Muscle of leg (tissue), 11 donors: ENCODE results near the gene SPO11. TPM values are rescaled to one million over a fixed set of nuclear protein-coding genes. Genes with fewer than 3 reads are reported as not detected.
A peak's percentile ranks its signal among the peaks of the same experiment; 100 is the strongest.

ENCODE experiments used
- DNase-seq: peaks from one replicate; pipeline ENCODE4 v3.0.0; 2013
- H3K27ac ChIP-seq: one replicate; pipeline ENCODE4 v1.5.1; 2013; ENCODE audit warnings: mild to moderate bottlenecking, low read length, control low read depth
- H3K27me3 ChIP-seq: one replicate; pipeline ENCODE4 v1.6.1; 2013; ENCODE audit warnings: low read length; ENCODE audit not compliant: control insufficient read depth, insufficient read depth
- H3K36me3 ChIP-seq: one replicate; pipeline ENCODE4 v1.6.1; 2013; ENCODE audit warnings: low read length; ENCODE audit not compliant: control insufficient read depth, insufficient read depth
- H3K4me1 ChIP-seq: one replicate; pipeline ENCODE4 v1.6.1; 2013; ENCODE audit warnings: low read length; ENCODE audit not compliant: control insufficient read depth, insufficient read depth
- H3K4me3 ChIP-seq: one replicate; pipeline ENCODE4 v1.5.1; 2013; ENCODE audit warnings: low read length, control low read depth
- H3K9me3 ChIP-seq: replicated peaks from 2 replicates; pipeline ENCODE4 v1.6.1; 2013; ENCODE audit warnings: low read depth, low read length; ENCODE audit not compliant: control insufficient read depth
- WGBS: methylation state at CpG from one replicate; pipeline ENCODE4 v1.1.5; 2013; ENCODE audit warnings: missing lambda C conversion rate; ENCODE audit not compliant: insufficient coverage; 5-methylcytosine and 5-hydroxymethylcytosine counted together
- polyA plus RNA-seq, 8 donors: library from polyadenylated mRNA; unstranded; fragments of 120-200 nt; gene quantifications; one replicate each; pipeline versions ENCODE4 v1.2.1 to v1.2.3, GENCODE V29; 2013; ENCODE audit warnings: inconsistent platforms in 1 of 8, low replicate concordance in 1 of 8; ENCODE audit not compliant: insufficient read length in 8 of 8, insufficient read depth in 1 of 8
- total RNA-seq: library from RNA; stranded (reverse); fragments of 120-200 nt; gene quantifications from one replicate; pipeline ENCODE4 v1.2.4, GENCODE V29; 2013

Gene SPO11
- total and polyA plus RNA-seq, 9 donors: not detected

DNA sequence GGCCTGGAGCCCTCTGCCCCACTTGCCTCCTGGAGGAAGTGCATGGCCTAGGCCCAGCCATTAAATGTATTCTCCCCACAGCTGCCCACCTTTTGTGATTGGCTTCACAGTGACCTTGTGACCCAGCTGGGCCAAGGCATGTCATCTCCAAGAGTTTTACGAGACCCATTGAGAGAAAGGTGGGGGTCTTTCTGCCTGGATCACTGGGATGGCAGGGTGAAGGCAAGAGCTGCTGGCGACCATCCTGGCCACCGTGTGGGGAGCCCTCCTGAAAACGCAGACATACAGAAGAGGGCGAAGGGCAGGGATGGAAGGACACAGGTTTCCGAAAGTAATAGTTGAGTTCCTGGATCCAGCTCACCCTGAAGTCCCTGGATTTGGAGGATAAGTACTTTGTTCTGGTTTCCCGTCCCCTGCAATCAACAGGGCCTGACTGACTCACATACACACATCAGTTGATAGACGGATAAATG lies 12.3 kb upstream of the SPO11 start:
- H3K27ac ChIP-seq: no peak overlapping the region
- H3K27me3 ChIP-seq: peaks cover 18% of the 10 kb centered on the region
- no peak overlapping the region for H3K4me3 ChIP-seq
- no peaks in the 10 kb centered on the region for H3K36me3 ChIP-seq
- peaks cover 4% of the 10 kb centered on the region for H3K4me1 ChIP-seq
- no peak for DNase-seq
- WGBS: 70% methylated on average over 3 of the region's 8 CpGs
- no peaks in the 10 kb centered on the region for H3K9me3 ChIP-seq

DNA sequence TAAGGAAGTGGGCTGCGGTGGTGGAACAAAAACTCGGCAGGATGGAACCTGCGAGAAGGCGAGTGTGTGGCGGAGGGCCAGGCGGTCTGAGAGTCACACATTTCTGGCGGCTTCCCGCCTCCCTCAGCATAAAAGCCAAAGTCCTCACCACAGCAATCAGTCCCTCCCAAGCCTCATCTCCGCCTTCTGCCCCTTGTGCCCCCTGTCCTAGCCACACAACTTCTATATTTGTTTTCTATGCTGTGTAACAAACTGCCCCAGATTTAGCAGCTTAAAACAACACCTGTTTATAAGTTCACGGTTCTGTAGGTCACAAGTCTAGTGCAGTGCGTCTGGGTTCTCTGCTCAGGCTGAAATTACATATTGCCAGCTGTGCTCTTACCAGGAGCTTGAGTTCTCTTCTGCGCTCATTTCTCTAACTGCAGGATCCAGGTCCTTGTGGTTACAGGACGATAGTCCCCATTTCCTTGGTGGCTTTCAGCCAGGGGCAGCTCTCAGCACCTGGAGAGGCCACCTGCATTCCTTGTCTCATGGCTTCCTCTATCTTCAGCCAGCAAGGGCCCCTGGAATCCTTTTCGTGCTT lies 11.7 kb upstream of the SPO11 start:
- H3K36me3 ChIP-seq: no peaks in the 10 kb centered on the region
- peaks cover 4% of the 10 kb centered on the region for H3K4me1 ChIP-seq
- H3K4me3 ChIP-seq: no peak overlapping the region
- no peak for DNase-seq
- WGBS: 63% methylated on average over 14 of the region's 14 CpGs
- no peaks in the 10 kb centered on the region for H3K9me3 ChIP-seq
- H3K27ac ChIP-seq: no peak overlapping the region
- peaks cover 22% of the 10 kb centered on the region for H3K27me3 ChIP-seq

DNA sequence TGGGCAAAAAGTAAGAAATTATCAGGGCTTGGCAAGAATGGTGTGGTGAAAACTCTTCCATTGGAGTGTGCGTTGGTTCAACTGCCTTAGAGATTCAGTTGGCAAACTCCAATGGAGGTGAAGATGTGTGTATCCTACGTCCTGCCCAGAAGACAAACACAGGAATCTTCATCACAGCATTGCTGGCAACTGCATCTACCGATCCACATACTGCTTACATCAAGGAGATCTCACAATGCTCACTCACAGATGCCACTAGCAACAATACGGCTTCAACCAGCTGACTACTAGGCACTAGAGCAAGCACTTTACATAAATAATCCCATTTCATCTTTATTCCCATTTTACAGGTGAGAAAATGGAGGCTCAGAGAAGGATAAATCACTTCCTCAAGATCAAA lies 10.0 kb upstream of the SPO11 start:
- no peaks in the 10 kb centered on the region for H3K36me3 ChIP-seq
- peaks cover 21% of the 10 kb centered on the region for H3K27me3 ChIP-seq
- 100% methylated on average over 1 of the region's 4 CpGs for WGBS

DNA sequence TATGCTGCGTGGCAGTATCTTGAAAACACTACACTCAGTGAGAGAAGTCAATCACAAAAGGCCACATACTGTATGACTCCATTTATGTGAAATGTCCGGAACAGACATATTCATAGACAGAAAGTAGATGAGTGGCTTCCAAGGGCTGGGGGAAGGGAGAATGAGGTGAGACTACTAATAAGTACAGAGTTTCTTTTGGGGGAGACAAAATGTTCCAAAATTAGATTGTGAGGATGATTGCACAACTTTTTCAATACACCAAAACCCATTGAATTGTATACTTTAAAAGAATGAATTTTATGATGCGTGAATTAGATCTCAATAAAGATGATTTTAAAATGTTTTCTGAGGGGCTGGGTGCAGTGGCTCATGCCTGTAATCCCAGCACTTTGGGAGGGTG lies 9.2 kb upstream of the SPO11 start:
- DNase-seq: no peak
- no CpG with 5 or more reads among the region's 3 CpGs for WGBS
- H3K36me3 ChIP-seq: no peaks in the 10 kb centered on the region
- H3K4me3 ChIP-seq: no peak overlapping the region
- H3K27me3 ChIP-seq: peaks cover 25% of the 10 kb centered on the region
- H3K4me1 ChIP-seq: peaks cover 6% of the 10 kb centered on the region
- no peak overlapping the region for H3K27ac ChIP-seq
- no peaks in the 10 kb centered on the region for H3K9me3 ChIP-seq

More for the DNA sequence above, 10.0 kb upstream of the SPO11 start:
- no peak overlapping the region for H3K27ac ChIP-seq
- H3K9me3 ChIP-seq: no peaks in the 10 kb centered on the region
- no peak overlapping the region for H3K4me3 ChIP-seq
- H3K4me1 ChIP-seq: peaks cover 6% of the 10 kb centered on the region
- no peak for DNase-seq

DNA sequence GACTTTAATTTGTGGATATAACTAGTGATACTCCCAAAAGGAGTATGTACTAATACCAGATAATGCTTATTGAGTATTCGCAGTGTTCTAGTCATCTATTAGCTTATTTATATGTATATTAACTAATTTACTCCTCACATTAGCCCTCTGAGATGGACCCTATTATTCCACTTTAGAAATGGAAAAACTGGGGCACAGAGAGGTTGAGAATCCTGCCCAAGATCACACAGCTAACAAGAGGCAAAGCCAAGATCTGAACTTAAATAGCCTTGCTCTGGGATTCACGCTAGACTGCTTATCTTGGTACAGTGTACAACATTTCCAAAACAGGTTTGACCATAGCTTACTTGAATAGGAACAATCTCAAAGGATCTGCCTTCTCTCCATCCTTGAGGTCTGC lies 8.5 kb upstream of the SPO11 start:
- Histone ChIP-seq H3K4me1 (peaks cover 3% of the 10 kb centered on the region), H3K27ac (no peak overlapping the region), H3K27me3 (peaks cover 27% of the 10 kb centered on the region), H3K36me3 (no peaks in the 10 kb centered on the region), H3K4me3 (no peak overlapping the region), H3K9me3 (no peaks in the 10 kb centered on the region)
- WGBS: 83% methylated on average over 1 of the region's 2 CpGs
- no peak for DNase-seq

DNA sequence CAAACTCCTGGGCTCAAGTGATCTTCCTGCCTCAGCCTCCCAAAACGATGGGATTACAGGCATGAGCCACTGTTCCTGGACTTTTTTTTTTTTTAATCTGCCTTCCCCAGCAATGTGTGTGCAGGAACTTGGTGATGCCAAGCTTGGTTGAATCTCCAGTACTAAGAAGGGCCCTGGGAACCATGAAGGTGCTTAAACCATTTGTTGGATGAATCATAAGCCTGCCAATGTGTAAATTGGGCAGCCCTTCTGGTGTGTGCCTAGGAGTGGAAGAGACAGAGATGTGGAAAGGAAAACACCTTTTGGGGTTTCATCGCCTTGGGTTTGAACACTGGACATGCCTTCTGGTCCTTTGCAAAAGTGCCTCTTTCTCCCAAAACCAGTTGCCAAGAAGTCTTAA lies 7.1 kb upstream of the SPO11 start:
- H3K27me3 ChIP-seq: peaks cover 33% of the 10 kb centered on the region
- 40% methylated on average over 1 of the region's 2 CpGs for WGBS

DNA sequence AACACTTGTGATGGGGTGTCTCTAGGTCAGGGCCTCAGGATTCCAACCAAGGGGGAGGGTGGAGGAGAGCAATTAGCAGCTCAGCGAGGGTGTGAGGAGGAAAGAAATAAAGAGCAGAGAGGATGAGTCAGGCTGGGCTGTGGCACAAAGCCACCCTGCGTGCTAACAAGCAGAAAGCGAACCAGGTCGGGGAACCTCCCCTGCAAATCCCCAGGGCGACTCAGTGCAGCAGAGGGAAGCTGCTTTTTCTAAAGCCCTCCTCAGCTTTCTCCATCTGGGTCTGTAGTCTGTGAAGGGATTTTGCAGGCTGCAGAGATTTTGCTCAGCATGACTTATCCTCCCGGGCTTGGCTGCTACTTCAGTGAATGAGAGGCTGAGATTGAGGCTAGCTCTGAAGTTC lies 6.6 kb upstream of the SPO11 start:
- no peaks in the 10 kb centered on the region for H3K9me3 ChIP-seq
- peaks cover 3% of the 10 kb centered on the region for H3K4me1 ChIP-seq
- WGBS: 6% methylated on average over 3 of the region's 6 CpGs
- DNase-seq: peak; percentile 35
- H3K27me3 ChIP-seq: peaks cover 34% of the 10 kb centered on the region
- H3K36me3 ChIP-seq: no peaks in the 10 kb centered on the region
- H3K4me3 ChIP-seq: no peak overlapping the region
- no peak overlapping the region for H3K27ac ChIP-seq

More for the DNA sequence above, 7.1 kb upstream of the SPO11 start:
- Histone ChIP-seq H3K9me3 (no peaks in the 10 kb centered on the region), H3K4me1 (peaks cover 3% of the 10 kb centered on the region), H3K4me3 (no peak overlapping the region), H3K27ac (no peak overlapping the region), H3K36me3 (no peaks in the 10 kb centered on the region)
- no peak for DNase-seq

DNA sequence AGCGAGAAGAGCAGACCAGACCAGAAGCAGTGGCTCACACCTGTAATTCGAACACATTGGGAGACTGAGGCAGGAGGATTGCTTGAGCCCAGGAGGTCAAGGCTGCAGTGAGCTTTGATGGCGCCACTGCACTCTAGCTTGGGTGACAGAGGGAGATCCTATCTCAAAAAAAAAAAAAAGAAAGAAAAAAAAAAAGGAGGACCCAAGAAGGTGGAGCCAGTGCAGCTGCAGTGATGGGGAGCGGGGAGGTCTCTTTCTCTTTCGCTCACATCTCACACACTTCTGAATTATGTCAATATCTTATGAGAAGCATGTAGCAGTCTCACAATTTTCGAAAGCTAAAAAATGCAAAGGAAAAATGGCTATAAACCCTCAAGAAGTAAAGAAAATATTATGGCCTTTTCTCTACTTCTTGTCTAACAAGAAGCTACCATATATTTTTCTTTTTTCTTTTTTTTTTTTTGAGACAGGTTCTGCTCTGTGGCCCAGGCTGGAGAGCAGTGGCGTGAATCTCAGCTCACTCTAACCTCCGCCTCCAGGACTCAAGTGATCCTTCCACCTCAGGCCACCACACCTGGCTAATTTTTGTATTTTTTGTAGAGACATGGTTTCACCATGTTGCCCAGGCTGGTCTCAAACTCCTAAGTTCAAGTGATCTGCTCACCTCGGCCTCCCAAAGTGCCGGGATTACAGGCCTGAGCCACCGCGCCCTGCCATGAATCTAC lies 3.8 kb upstream of the SPO11 start:
- WGBS: 87% methylated on average over 2 of the region's 12 CpGs
- DNase-seq: no peak
- Histone ChIP-seq H3K36me3 (no peaks in the 10 kb centered on the region), H3K27ac (no peak overlapping the region), H3K27me3 (peaks cover 46% of the 10 kb centered on the region), H3K4me3 (no peak overlapping the region), H3K9me3 (no peaks in the 10 kb centered on the region), H3K4me1 (peaks cover 2% of the 10 kb centered on the region)

DNA sequence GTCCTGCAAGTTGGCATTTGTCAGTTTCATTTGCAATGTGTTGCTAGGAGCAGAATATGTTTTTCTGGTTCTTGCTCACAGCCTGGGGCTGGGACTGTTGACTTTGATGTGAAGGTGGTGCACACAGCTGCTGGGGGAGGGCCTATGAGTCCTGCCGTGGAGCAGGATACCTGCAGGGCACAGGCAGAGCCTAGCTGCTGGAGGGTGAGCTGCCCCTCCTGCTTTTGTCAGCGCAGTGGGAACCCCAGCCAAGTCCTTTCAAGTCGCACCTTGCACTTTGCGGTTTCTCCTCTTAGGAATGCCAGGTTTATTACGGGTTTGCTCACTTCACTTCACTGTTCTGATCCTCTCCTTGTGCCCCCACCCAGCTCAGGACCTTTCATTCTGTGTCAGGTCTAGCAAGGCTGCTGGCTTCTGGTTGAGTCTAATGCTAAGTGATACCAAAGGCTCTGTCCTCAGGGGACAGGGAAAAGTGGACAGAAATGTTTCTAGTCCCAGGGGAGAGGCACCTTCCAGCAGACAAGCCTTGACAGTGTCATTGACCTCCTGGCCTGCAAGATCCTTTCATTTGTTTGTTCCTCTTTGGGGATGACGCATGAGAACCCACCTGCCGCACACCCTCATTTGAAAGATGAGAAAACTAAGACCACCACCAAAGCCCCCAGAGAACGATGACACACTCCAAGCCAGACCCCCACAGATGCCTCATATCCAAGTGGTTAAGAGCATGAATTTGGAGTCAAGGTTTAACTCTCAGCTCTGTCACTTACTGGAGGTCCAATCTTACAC lies 2.7 kb upstream of the SPO11 start:
- no peak for DNase-seq

DNA sequence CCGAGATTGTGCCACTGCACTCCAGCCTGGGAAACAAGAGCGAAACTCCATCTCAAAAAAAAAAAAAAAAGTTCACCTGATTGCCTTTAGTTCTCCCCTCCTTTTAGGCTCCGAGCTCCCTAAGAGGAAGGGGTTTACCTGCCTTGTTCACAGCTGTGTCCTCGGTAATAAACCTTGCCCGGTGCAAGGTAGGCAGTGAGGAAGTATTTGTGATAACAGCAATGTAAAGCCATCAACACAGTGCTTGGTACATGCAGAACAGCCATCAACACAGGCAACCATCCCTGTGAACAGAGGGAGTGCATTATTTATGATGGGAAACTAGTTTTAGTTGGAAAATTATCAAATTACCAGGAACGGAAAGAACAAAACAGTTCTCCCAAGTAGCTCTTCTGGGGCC lies 1.8 kb upstream of the SPO11 start:
- Histone ChIP-seq H3K36me3 (no peaks in the 10 kb centered on the region), H3K27me3 (peaks cover 35% of the 10 kb centered on the region), H3K27ac (no peak overlapping the region), H3K9me3 (no peaks in the 10 kb centered on the region), H3K4me3 (no peak overlapping the region), H3K4me1 (peaks cover 2% of the 10 kb centered on the region)
- WGBS: 84% methylated on average over 2 of the region's 6 CpGs
- DNase-seq: no peak

More for the DNA sequence above, 2.7 kb upstream of the SPO11 start:
- 24% methylated on average over 2 of the region's 8 CpGs for WGBS
- Histone ChIP-seq H3K27me3 (peaks cover 43% of the 10 kb centered on the region), H3K36me3 (no peaks in the 10 kb centered on the region), H3K4me3 (no peak overlapping the region), H3K9me3 (no peaks in the 10 kb centered on the region), H3K4me1 (peaks cover 2% of the 10 kb centered on the region), H3K27ac (no peak overlapping the region)
